ENCODE results near the gene STUM.

DNA sequence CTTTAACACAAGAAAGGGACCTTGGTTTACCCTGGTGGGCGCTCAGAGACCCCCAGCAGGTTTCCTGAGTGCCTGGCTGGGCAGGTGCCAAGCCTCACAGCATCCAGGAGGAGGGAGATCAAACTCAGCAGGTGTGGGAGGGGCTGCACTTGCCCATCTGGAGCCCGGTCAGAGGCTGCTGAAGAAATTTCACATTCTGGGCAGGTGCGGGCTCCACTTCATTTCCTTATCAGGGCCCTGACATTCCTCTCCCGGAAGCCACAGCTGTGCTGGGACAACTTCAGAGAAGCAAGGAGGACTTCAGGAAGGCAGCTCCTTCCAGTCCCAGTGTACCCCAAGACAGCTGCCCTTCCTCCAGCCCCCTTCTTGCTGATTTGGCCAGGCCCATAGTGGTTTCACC, 107.6 kb downstream of the STUM start:
- TF ChIP-seq, protein P1, sequence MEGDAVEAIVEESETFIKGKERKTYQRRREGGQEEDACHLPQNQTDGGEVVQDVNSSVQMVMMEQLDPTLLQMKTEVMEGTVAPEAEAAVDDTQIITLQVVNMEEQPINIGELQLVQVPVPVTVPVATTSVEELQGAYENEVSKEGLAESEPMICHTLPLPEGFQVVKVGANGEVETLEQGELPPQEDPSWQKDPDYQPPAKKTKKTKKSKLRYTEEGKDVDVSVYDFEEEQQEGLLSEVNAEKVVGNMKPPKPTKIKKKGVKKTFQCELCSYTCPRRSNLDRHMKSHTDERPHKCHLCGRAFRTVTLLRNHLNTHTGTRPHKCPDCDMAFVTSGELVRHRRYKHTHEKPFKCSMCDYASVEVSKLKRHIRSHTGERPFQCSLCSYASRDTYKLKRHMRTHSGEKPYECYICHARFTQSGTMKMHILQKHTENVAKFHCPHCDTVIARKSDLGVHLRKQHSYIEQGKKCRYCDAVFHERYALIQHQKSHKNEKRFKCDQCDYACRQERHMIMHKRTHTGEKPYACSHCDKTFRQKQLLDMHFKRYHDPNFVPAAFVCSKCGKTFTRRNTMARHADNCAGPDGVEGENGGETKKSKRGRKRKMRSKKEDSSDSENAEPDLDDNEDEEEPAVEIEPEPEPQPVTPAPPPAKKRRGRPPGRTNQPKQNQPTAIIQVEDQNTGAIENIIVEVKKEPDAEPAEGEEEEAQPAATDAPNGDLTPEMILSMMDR (IDR thresholded peaks at IDR 0.05; ENCODE audit: insufficient read depth, low read length, poor library complexity, severe bottlenecking): no peak
- no peak for TF ChIP-seq EZH2phosphoT487 (conservative IDR thresholded peaks at IDR 0.05; ENCODE audit: low read length)

Data from SU-DHL-6 (cell line).